HG03025 (cell line): ENCODE results near the gene MSRB1.
"Not testable (repeated sequence)": the region's sequence is repeated elsewhere in the genome, so short reads cannot be mapped to it uniquely, and the experiment has no call there.

Source experiments
- ATAC-seq: cut with Tn5 transposase; IDR thresholded peaks from one replicate; pipeline ENCODE4 v1.9.1; 2021; ENCODE audit warnings: mild to moderate bottlenecking, moderate library complexity; ENCODE audit not compliant: unreplicated experiment, low FRiP score

Gene MSRB1

DNA sequence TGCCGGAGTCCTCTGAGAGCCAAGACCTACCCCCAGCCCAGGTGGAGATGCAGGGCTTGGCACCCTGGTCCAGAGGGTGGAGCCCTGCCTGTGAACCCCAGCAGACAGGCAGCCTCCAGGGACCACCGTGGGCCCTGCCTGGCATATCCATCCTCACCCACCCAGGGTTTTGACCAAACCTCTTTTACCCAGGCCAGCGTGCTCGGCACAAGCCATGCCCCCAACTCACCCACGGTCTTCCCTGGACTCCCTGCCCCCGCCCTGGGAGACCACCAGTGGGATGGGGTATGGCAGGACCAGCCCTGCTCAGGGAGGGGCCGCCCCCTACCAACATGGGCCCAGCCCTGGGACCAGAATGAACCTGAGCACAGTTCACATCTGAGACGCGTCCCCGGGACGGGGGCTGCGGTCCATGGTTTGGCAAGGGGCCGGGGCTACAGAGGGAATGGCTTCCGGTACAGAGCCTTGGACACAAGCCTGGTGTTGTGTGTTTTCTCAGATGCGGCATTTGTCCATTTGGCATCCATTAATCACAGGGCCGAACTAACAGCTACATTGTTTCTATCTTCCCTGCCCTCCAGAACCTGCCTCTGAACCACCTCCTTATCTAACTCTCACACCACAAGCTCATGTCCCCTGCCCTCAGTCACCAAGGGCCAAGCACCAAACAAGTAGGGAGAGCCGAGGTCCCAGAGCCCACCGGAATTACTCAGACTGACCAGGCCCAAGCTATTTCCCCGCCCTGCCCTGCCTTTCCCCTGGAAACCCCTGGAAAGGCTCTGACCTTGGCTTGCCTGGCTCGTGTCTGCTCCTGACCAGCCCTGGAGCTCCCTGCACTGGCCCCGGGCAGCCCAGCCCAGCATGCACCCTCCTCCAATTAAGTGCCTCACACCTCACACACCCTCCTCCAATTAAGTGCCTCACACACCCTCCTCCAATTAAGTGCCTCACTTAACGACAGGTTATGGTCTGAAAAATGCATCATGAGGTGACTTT is 38.9 kb downstream of the MSRB1 start:
- no peak for ATAC-seq

DNA sequence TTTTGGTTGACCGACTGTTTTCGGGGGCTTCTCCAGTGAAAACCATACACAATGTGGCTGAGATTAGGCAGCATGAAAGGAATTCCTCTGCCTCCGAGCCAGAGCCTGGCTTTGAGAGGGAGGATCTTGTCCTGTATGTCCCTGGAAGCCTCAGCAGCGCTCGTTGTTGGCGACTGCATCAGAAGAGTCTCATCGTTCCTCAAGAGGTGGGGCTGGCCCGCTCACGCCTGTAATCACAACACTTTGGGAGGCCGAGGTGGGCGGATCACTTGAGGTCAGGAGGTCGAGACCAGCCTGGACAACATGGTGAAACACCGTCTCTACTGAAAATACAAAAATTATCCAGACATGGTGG is 39.8 kb downstream of the MSRB1 start:
- no peak for ATAC-seq

DNA sequence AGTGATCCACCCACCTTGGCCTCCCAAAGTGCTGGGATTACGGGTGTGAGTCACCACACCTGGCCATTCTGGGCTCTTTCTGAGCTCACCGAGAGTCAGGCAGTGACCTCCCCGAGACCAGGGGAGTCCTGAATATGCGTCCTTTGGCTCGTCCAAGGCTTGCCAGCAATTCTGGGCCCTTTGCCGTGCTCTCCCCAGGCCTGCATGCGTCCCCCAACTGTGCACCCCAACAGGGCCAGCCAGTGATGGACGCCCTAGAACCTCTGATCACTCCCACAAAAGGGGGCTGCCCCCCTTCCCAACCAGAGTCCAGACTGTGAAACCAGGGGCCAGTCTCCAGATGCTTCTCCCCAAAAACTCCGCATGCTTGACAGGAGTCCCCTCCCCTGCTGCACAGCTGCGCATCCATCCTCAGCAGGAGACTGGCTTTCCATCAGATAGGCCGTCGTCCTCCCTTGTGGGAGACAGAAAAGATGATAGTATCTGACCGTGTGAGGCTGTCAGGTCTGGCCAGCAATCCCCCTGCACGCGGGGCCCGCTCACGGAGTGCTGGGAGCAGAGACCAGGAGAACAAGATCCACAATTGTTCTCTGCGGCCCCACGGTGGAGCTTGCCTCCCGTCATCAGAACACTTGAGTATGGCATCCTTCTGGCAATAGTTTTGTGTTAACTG is 40.3 kb downstream of the MSRB1 start:
- ATAC-seq, result no peak

DNA sequence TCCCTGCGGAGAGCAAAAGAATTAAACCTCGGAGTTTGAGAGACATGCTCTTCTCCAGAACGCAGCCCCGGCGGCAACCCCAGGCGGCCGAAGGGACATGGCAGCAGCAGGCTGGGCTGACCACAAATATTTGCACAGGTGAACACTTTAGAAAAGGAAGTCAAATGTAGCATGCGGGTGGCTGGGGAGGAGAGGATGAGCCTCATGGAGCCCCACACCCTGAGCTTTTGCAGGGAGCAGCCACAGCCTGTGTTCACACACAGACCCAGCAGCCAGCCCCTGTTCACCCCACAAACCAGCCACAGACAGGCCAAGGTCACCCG is 42.6 kb downstream of the MSRB1 start:
- ATAC-seq, result no peak

DNA sequence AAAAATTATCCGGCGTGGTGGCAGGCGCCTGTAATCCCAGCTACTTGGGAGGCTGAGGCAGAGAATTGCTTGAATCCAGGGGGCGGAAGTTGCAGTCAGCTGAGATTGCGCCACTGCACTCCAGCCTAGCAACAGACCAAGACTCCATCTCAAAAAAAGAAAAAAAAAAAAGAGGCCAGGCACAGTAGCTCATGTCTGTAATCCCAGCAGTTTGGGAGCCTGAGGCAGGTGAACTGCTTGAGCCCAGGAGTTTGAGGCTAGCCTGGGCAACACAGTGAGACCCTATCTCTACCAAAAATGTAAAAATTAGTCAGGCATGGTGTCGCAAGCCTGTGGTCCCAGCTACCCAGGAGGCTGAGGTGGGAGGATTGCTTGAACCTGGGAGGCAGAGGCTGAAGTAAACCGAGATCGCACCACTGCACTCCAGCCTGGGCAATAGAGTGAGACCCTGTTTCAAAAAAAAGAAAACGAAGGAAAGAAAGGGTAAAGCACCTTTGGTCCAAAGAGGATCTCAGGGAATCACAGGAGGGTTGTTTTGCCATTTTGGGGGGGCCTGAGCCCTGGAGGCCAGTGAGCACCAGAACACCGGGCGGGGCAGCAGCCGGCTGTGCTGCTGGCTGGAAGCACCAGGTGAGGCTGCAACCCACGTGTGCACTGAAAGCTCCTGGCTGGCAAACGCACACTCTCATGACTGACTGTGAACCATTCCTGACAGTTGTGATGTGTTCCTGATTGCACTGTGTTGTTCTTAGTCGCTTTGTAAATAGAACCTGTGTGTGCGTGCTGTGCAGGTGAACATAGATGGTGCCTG is 43.2 kb downstream of the MSRB1 start:
- no peak for ATAC-seq

DNA sequence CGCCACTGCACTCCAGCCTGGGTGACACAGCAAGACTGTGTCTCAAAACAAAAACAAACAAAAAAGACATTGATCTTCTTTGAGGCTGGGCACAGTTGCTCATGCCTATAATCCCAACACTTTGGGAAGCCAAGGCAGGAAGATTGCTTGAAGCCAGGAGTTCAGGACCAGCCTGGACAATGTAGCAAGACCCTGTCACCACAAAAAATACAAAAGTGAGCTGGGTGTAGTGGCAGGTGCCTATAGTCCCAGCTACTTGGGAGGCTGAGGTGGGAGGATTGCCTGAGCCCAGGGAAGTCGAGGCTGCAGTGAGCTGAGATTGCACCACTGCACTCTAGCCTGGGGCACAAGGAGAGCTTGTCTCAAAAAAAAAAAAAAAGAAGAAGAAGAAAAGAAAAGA is 45.3 kb downstream of the MSRB1 start:
- not testable (repeated sequence) for ATAC-seq

GRCh38 chr16:1895949-1896675 is 46.9 kb downstream of the MSRB1 start:
- no peak for ATAC-seq

GRCh38 chr16:1895068-1895467 is 47.9 kb downstream of the MSRB1 start:
- ATAC-seq, result no peak

- no peak for ATAC-seq
These were observed 52.3 kb downstream of the MSRB1 start for GRCh38 chr16:1890708-1891050.

GRCh38 chr16:1890024-1890707 is 52.8 kb downstream of the MSRB1 start:
- no peak for ATAC-seq
